ENCODE measurements around the gene PLEKHA7. TPM values are rescaled to one million over a fixed set of nuclear protein-coding genes. Genes with fewer than 3 reads are reported as not detected.

PLEKHA7 gene
- total and polyA plus RNA-seq, 2 of the 8 experiments (the other 6 are each of a cell fraction or from before 2014, with no cell fraction given), result 11.4 to 25.6 TPM

- TF ChIP-seq MAFK (IDR thresholded peaks at IDR 0.05; ENCODE audit: low read depth, low read length) (no peak), BRCA1 (IDR thresholded peaks at IDR 0.05; ENCODE audit: low read depth, low read length) (no peak)
Observed at GRCh38 chr11:16841984-16842383, 172.2 kb downstream of the PLEKHA7 start (continued).
